Smooth muscle cell of the coronary artery (primary cell): Measurements from ENCODE around the gene DNAL4. TPM values are rescaled to one million over a fixed set of nuclear protein-coding genes. Genes with fewer than 3 reads are reported as not detected.

Experiments used
- total RNA-seq: library from RNA; depleted of rRNA; stranded (reverse); fragments of >200 nt; gene quantifications from 2 replicates; pipeline ENCODE4 v1.2.3, GENCODE V29; 2014; ENCODE audit warnings: low replicate concordance

DNAL4 gene, protein sequence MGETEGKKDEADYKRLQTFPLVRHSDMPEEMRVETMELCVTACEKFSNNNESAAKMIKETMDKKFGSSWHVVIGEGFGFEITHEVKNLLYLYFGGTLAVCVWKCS
- 12.4 and 19.4 TPM in 2 replicates for total RNA-seq

DNA sequence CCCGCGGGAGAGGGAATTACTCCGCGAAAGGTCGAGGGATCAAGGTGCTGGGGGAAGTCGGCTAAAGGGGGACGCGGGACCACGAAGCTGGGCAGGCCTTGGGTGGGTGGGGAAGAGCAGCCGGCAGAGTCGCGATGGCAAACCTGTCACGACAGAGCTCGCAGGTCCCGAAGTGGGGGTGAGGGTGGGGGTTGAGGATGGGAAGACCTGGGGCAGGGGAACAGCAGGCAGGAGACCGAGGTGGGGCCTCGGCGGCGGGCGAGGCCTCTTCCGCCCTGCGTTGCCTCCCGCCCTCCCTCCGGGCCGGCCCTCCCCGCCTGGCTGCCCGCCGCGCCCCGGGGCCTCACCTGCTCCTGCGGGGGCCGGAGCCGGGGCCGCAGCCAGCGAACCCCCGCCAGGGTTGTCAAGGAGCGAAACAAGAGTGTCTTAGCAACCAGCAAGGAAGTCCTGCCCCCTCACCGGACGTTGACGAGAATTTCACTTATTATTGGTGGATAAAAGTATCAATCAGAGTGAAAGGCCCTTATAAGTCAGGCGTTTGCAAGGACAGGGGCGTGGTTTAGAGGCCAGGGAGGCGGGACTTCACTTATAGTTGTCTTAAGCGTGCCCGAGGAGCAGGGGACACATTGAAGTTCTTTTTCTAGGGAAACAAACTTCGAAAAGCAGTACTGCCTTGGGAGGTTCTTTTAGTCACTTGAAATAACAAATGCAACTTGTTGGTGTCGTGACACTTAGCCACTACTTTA lies at the start of gene DNAL4:
TSS of gene DNAL4 (minus strand) at position 423 of the 746 bp plus-strand sequence. CDS start 11,412 bp downstream, outside the sequence.

DNA sequence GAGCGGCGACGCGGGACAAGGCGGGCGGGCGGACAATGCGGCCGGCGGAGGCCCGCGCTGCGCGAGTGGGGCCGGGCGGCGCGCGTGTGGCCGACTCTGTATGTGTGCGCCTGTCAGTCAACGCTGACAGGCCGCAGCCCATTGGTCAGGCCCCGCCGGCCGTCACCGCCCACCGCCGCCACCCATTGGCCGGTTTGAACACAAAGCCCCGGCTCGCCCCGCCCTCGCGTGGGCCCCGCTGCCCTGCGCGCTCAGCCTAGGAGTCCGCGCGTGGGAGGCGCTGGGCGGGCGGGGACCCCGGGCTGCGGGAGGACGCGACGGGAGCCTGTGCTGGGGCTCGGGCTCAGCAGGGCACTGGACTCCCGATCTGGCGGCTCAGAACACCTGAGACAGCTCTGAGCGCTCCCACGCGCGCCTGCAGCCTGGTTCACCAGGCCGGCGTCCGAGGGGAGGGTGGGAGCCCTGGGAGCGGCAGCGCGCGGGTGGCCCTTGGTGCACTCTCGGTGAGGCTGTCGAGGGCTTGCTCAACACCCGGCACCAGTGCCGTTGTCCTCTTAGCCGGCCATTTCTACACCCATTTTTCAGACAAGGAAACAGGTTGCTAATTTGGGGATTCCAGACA lies 37.9 kb downstream of the DNAL4 start, which contains the start of gene SUN2:
TSS of gene SUN2 (minus strand) at position 88 of the 622 bp plus-strand sequence. CDS start 3,370 bp downstream, outside the sequence.

Other genes starting within 250 kb of the DNAL4 start
- 1.1 and 3.3 TPM in 2 replicates for gene DMC1, start 224.0 kb downstream of the DNAL4 start, total RNA-seq
- gene FAM227A, start 137.8 kb downstream of the DNAL4 start, total RNA-seq = 0.75 and 2.2 TPM in 2 replicates
- gene CBY1, start 137.5 kb downstream of the DNAL4 start, total RNA-seq = 16.1 and 26.8 TPM in 2 replicates
- gene TOMM22, start 112.2 kb downstream of the DNAL4 start, total RNA-seq = 48.3 and 75.0 TPM in 2 replicates
- 31.1 and 54.8 TPM in 2 replicates for gene JOSD1, start 93.2 kb downstream of the DNAL4 start, total RNA-seq
- gene GTPBP1, start 88.2 kb downstream of the DNAL4 start, total RNA-seq = 34.4 and 54.5 TPM in 2 replicates
- 41.9 and 65.1 TPM in 2 replicates for gene SUN2, start 38.1 kb downstream of the DNAL4 start, total RNA-seq
- gene NPTXR, start 49.9 kb upstream of the DNAL4 start, total RNA-seq = 0.60 and 2.0 TPM in 2 replicates
- 22.2 and 24.6 TPM in 2 replicates for gene CBX6, start 78.1 kb upstream of the DNAL4 start, total RNA-seq
- not detected in 2 replicates for gene APOBEC3A, start 163.5 kb upstream of the DNAL4 start, total RNA-seq
- gene APOBEC3B, start 188.2 kb upstream of the DNAL4 start, total RNA-seq = 0.82 and 1.6 TPM in 2 replicates
- 5.4 and 6.0 TPM in 2 replicates for gene APOBEC3C, start 220.1 kb upstream of the DNAL4 start, total RNA-seq
- gene APOBEC3D, start 227.0 kb upstream of the DNAL4 start, total RNA-seq = 0.60 and 4.8 TPM in 2 replicates
- gene APOBEC3F, start 246.7 kb upstream of the DNAL4 start, total RNA-seq = 5.3 and 8.1 TPM in 2 replicates